ENCODE measurements around the gene RIT2. TPM values are rescaled to one million over a fixed set of nuclear protein-coding genes. Genes with fewer than 3 reads are reported as not detected.

Gene RIT2
- polyA plus RNA-seq, 1 donor from 2014 or later: 1.1 TPM

GRCh38 chr18:43073771-43074170 is 41.7 kb downstream of the RIT2 start:
- no peak overlapping the region for H3K27ac ChIP-seq (ENCODE audit: low read length)
- H3K27me3 ChIP-seq (ENCODE audit: insufficient read depth, low read depth, low read length): no peaks in the 10 kb centered on the region
- no peak for TF ChIP-seq EP300 (conservative IDR thresholded peaks at IDR 0.05; ENCODE audit: poor library complexity, severe bottlenecking)
- no peak for TF ChIP-seq REST (IDR thresholded peaks at IDR 0.05; ENCODE audit: borderline replicate concordance)
- no peak for TF ChIP-seq TAF1 (IDR thresholded peaks at IDR 0.05; ENCODE audit: low read depth)
- TF ChIP-seq RAD21 (conservative IDR thresholded peaks at IDR 0.05): no peak
- TF ChIP-seq MXI1 (conservative IDR thresholded peaks at IDR 0.05; ENCODE audit: poor library complexity, severe bottlenecking): no peak
- TF ChIP-seq POLR2AphosphoS5 (IDR thresholded peaks at IDR 0.05): no peak
- TF ChIP-seq SMC3 (conservative IDR thresholded peaks at IDR 0.05; ENCODE audit: poor library complexity): no peak
- no peak for TF ChIP-seq CTCF (IDR thresholded peaks at IDR 0.05; ENCODE audit: poor library complexity, severe bottlenecking)
- TF ChIP-seq EZH2 (IDR thresholded peaks at IDR 0.05; ENCODE audit: borderline replicate concordance, insufficient read depth, low read length, poor library complexity, severe bottlenecking): no peak
- no peak overlapping the region for H3K4me3 ChIP-seq (ENCODE audit: low read length)
- H3K4me2 ChIP-seq (ENCODE audit: low read length): no peak overlapping the region
- no peaks in the 10 kb centered on the region for H3K36me3 ChIP-seq (ENCODE audit: insufficient read depth, low read length)
- no peak overlapping the region for H3K9ac ChIP-seq (ENCODE audit: low read length)
- H3K9me2 ChIP-seq (ENCODE audit: insufficient read depth, low read length): no peaks in the 10 kb centered on the region
- H3F3A ChIP-seq (ENCODE audit: insufficient read depth, low read length, poor library complexity, severe bottlenecking): no peaks in the 10 kb centered on the region
- no peak overlapping the region for H2AFZ ChIP-seq (ENCODE audit: low read depth, low read length)
- no peaks in the 10 kb centered on the region for H3K79me2 ChIP-seq (replicated peaks; ENCODE audit: insufficient read depth, low read length)
- no peaks in the 10 kb centered on the region for H4K20me1 ChIP-seq (ENCODE audit: insufficient read depth)
- no peaks in the 10 kb centered on the region for H3K9me3 ChIP-seq (ENCODE audit: low read length)

GRCh38 chr18:43068781-43069180 is 46.7 kb downstream of the RIT2 start:
- Histone ChIP-seq H3K9me3 (ENCODE audit: low read length) (no peaks in the 10 kb centered on the region), H3K4me3 (ENCODE audit: low read length) (no peak overlapping the region), H3K9me2 (ENCODE audit: insufficient read depth, low read length) (no peaks in the 10 kb centered on the region), H3K27ac (ENCODE audit: low read length) (no peak overlapping the region), H3K9ac (ENCODE audit: low read length) (no peak overlapping the region), H3K27me3 (ENCODE audit: insufficient read depth, low read depth, low read length) (no peaks in the 10 kb centered on the region), H3F3A (ENCODE audit: insufficient read depth, low read length, poor library complexity, severe bottlenecking) (no peaks in the 10 kb centered on the region), H3K4me2 (ENCODE audit: low read length) (no peak overlapping the region), H3K36me3 (ENCODE audit: insufficient read depth, low read length) (no peaks in the 10 kb centered on the region), H3K79me2 (replicated peaks; ENCODE audit: insufficient read depth, low read length) (no peaks in the 10 kb centered on the region), H4K20me1 (ENCODE audit: insufficient read depth) (no peaks in the 10 kb centered on the region), H2AFZ (ENCODE audit: low read depth, low read length) (no peak overlapping the region)
- no peak for TF ChIP-seq EZH2 (IDR thresholded peaks at IDR 0.05; ENCODE audit: borderline replicate concordance, insufficient read depth, low read length, poor library complexity, severe bottlenecking)
- TF ChIP-seq TAF1 (IDR thresholded peaks at IDR 0.05; ENCODE audit: low read depth): no peak
- no peak for TF ChIP-seq MXI1 (conservative IDR thresholded peaks at IDR 0.05; ENCODE audit: poor library complexity, severe bottlenecking)
- no peak for TF ChIP-seq POLR2AphosphoS5 (IDR thresholded peaks at IDR 0.05)
- TF ChIP-seq CTCF (IDR thresholded peaks at IDR 0.05; ENCODE audit: poor library complexity, severe bottlenecking): no peak
- TF ChIP-seq REST (IDR thresholded peaks at IDR 0.05; ENCODE audit: borderline replicate concordance): no peak
